DND-41 (cell line): ENCODE results near the gene PINK1.

Source experiments
- ATAC-seq: fragments of 200-7000 bp; cut with Tn5 transposase; 3 replicates; pipeline ENCODE4 v1.9.1; 2021; ENCODE audit warnings: low read depth; ENCODE audit not compliant: insufficient read depth
- DNase-seq: peaks from one replicate; pipeline ENCODE4 v3.0.0-alpha.2; 2020
- H2AFZ ChIP-seq: 2 replicates; pipeline ENCODE4 v1.6.0; 2012; ENCODE audit warnings: low read depth, low read length
- H3K27ac ChIP-seq: 2 replicates; pipeline ENCODE4 v1.5.1; 2012; ENCODE audit warnings: low read length, inconsistent platforms
- H3K27me3 ChIP-seq: fragments of 200-600 bp; sonication (generic); 2 replicates; pipeline ENCODE4 v1.6.0; 2012; ENCODE audit warnings: low read length, mild to moderate bottlenecking, inconsistent platforms; ENCODE audit not compliant: insufficient read depth, poor library complexity
- H3K36me3 ChIP-seq: 2 replicates; pipeline ENCODE4 v1.5.1; 2012; ENCODE audit warnings: low read length, inconsistent platforms; ENCODE audit not compliant: insufficient read depth
- H3K4me1 ChIP-seq: 2 replicates; pipeline ENCODE4 v1.5.1; 2012; ENCODE audit warnings: mild to moderate bottlenecking, low read length; ENCODE audit not compliant: insufficient read depth
- H3K4me2 ChIP-seq: 2 replicates; pipeline ENCODE4 v1.6.0; 2012; ENCODE audit warnings: mild to moderate bottlenecking, moderate library complexity, low read length, inconsistent platforms; ENCODE audit not compliant: insufficient read depth
- H3K4me3 ChIP-seq, 2 experiments: fragments of 200-600 bp in 1 of 2; shearing (Covaris generic) in 1 of 2; 2 replicates each; pipeline ENCODE4 v1.5.1; 2012 to 2016; ENCODE audit warnings: inconsistent platforms in 2 of 2, low read length in 2 of 2, mild to moderate bottlenecking in 2 of 2, low read depth in 1 of 2, moderate library complexity in 1 of 2
- H3K79me2 ChIP-seq: 2 replicates; pipeline ENCODE4 v1.6.0; 2012; ENCODE audit warnings: low read length, inconsistent platforms; ENCODE audit not compliant: insufficient read depth
- H3K9ac ChIP-seq: 2 replicates; pipeline ENCODE4 v1.6.0; 2012; ENCODE audit warnings: low read depth, mild to moderate bottlenecking, inconsistent platforms, low read length, moderate library complexity
- H3K9me3 ChIP-seq: 2 replicates; pipeline ENCODE4 v1.5.1; 2012; ENCODE audit warnings: low read length, moderate library complexity, mild to moderate bottlenecking, inconsistent platforms; ENCODE audit not compliant: insufficient read depth, severe bottlenecking
- H4K20me1 ChIP-seq: 2 replicates; pipeline ENCODE4 v1.6.0; 2012; ENCODE audit warnings: low read length; ENCODE audit not compliant: insufficient read depth
- EZH2 ChIP-seq: IDR thresholded peaks from 3 replicates; pipeline ENCODE4 v1.6.1; 2012; ENCODE audit warnings: borderline replicate concordance, low read depth, mild to moderate bottlenecking, moderate library complexity, low read length, inconsistent platforms; ENCODE audit not compliant: severe bottlenecking
- TF ChIP-seq, protein P1 (sequence below): IDR thresholded peaks from 2 replicates; pipeline ENCODE4 v1.5.1; 2012; ENCODE audit warnings: borderline replicate concordance, low read length, moderate library complexity, mild to moderate bottlenecking; ENCODE audit not compliant: poor library complexity, severe bottlenecking; ENCODE audit errors: extremely low read depth

The PINK1 gene

DNA sequence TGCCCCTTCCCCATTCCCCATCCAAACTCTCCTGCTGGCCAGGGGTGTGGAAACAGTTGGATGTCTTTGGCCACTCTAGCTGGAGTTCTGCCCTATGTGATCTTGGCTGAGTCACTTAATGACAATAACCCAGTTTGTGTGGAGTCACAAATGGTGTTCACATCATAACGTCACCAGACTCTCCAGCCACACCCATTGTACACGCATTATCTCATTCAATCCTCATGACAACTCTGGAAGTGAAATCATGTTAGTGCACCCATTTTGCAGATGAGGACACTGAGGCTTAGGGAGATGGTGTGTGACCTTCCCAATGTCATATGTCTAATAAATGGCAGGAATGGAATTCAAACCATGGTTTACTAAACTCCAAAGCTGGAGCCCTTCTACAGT is 45.6 kb upstream of the PINK1 start:
- TF ChIP-seq, protein P1, sequence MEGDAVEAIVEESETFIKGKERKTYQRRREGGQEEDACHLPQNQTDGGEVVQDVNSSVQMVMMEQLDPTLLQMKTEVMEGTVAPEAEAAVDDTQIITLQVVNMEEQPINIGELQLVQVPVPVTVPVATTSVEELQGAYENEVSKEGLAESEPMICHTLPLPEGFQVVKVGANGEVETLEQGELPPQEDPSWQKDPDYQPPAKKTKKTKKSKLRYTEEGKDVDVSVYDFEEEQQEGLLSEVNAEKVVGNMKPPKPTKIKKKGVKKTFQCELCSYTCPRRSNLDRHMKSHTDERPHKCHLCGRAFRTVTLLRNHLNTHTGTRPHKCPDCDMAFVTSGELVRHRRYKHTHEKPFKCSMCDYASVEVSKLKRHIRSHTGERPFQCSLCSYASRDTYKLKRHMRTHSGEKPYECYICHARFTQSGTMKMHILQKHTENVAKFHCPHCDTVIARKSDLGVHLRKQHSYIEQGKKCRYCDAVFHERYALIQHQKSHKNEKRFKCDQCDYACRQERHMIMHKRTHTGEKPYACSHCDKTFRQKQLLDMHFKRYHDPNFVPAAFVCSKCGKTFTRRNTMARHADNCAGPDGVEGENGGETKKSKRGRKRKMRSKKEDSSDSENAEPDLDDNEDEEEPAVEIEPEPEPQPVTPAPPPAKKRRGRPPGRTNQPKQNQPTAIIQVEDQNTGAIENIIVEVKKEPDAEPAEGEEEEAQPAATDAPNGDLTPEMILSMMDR: no peak
- no peak for TF ChIP-seq EZH2
- ATAC-seq (no peak), DNase-seq (no peak)
- Histone ChIP-seq H3K9me3 (no peaks in the 10 kb centered on the region), H3K79me2 (no peaks in the 10 kb centered on the region), H3K27me3 (peaks cover 11% of the 10 kb centered on the region), H2AFZ (no peak overlapping the region), H3K36me3 (no peaks in the 10 kb centered on the region), H3K9ac (no peak overlapping the region), H3K27ac (no peak overlapping the region), H3K4me2 (no peak overlapping the region), H3K4me3 (no peak overlapping the region), H3K4me1 (no peaks in the 10 kb centered on the region), H4K20me1 (no peaks in the 10 kb centered on the region)

DNA sequence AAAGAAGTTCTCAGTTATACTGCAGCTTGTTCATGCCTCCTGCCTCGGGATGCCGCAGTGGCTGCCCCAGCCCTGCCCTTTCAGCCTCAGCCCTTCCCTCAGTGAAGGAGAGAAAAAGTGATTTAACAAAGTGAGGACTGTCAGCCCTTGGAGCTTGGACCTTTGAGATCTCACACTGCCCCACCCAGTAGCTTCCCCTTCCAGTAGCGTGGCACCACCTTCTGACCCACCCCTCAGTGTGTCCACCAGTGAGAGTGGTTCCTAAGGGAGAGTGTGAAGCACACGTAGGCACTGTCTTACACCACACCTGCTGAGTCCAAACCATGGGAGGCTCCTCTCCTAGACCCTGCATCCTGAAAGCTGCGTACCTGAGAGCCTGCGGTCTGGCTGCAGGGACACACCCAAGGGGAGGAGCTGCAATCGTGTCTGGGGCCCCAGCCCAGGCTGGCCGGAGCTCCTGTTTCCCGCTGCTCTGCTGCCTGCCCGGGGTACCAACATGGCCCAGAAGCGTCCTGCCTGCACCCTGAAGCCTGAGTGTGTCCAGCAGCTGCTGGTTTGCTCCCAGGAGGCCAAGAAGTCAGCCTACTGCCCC is 44.5 kb upstream of the PINK1 start, which contains the start of gene CDA:
Gene CDA (plus strand): TSS at position 464 of the 592 bp plus-strand sequence. CDS start 33 bp downstream, at position 497.
- no peaks in the 10 kb centered on the region for H3K9me3 ChIP-seq
- DNase-seq (no peak), ATAC-seq (no peak)
- H3K4me3 ChIP-seq: no peak within 1 kb of the TSS
- no peak within 1 kb of the TSS for H3K4me2 ChIP-seq
- no peak within 1 kb of the TSS for H2AFZ ChIP-seq
- TF ChIP-seq, protein P1: no peak
- TF ChIP-seq EZH2: no peak
- no peak within 1 kb of the TSS for H3K9ac ChIP-seq
- H3K79me2 ChIP-seq: no peaks in the 10 kb centered on the region
- H3K27me3 ChIP-seq: peaks cover 11% of the 10 kb centered on the region
- no peaks in the 10 kb centered on the region for H3K4me1 ChIP-seq
- no peaks in the 10 kb centered on the region for H4K20me1 ChIP-seq
- H3K36me3 ChIP-seq: no peaks in the 10 kb centered on the region
- no peak within 1 kb of the TSS for H3K27ac ChIP-seq

DNA sequence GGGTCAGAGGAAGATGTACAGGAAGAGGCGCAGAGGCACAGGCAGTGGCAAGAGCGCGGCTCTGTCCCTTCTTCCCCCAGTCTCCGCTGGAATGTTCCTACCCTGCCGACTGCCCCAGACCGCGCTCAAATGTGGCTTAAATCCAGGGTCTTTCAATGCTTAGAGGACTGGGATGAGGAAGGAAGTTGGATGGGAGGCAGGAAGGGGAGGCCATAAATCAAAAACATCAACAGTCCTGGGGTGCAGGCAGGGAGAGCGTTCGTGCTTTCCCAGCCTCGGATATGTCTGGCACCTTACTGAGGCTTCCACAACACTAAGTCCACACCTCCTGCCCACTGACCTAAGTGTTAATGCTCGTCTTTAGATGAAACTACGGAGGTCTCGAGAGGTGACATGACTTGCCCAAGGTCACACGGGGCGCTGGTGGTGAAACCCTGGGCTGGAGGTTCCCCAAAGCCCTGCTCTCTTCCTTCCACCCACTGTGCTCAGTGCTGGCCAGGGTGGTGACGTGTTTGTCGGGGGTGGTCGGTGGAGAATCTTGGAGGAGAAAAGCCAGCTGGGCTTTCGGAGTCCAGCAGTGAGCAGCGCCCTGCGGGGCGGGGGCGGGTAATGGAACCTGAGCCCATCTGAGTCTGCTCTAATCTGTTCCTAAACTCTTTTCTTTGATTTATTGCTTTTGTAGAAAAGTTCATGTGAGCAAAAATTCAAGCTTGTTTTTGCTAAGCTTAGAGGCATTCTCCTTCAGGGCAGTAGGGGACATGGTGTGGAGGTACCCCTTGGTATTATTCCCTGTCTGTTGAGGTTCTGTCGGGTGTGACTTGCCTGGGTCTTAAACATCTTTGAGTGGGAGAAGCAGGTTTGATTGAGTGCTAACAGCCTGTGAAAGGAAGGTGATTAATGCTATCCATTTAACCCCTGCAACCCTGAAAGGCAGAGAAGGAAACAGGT is 43.7 kb upstream of the PINK1 start:
- ATAC-seq (no peak), DNase-seq (no peak)
- Histone ChIP-seq H3K9me3 (no peaks in the 10 kb centered on the region), H3K27me3 (peaks cover 11% of the 10 kb centered on the region), H3K4me3 (no peak overlapping the region), H3K27ac (no peak overlapping the region), H3K9ac (no peak overlapping the region), H3K79me2 (no peaks in the 10 kb centered on the region), H2AFZ (no peak overlapping the region), H3K36me3 (no peaks in the 10 kb centered on the region), H4K20me1 (no peaks in the 10 kb centered on the region), H3K4me1 (no peaks in the 10 kb centered on the region), H3K4me2 (no peak overlapping the region)
- no peak for TF ChIP-seq EZH2
- TF ChIP-seq, protein P1: no peak
